ENCODE results near the gene ZNF567. TPM values are rescaled to one million over a fixed set of nuclear protein-coding genes. Genes with fewer than 3 reads are reported as not detected.
A peak's percentile ranks its signal among the peaks of the same experiment; 100 is the strongest.

ZNF567 gene
- polyA plus RNA-seq, 3 donors, result 0.84 to 1.7 (median 1.5) TPM

GRCh38 chr19:36686365-36687213 lies 823 bp upstream of the ZNF567 start:
- no peaks in the 10 kb centered on the region for H4K20me1 ChIP-seq (ENCODE audit: insufficient read depth, low read length)
- peaks cover 15 to 23% of the 10 kb centered on the region in 2 donors for H3K4me1 ChIP-seq (ENCODE audit: control insufficient read depth in 1 of 2, insufficient read depth in 2 of 2, low read length in 2 of 2)
- DNase-seq, result peak in 1 of 3 donors; percentile 1
- peak overlapping the region; percentile 71 for H3K9ac ChIP-seq (ENCODE audit: insufficient read depth, low read length, poor library complexity, severe bottlenecking)
- H3K27ac ChIP-seq (ENCODE audit: low read depth in 1 of 2, low read length in 2 of 2), result peak overlapping the region in 1 of 2 donors; percentile 77
- peaks cover 24% of the 10 kb centered on the region for H3K4me1 Mint-ChIP-seq
- peak overlapping the region; percentile 66 to 90 (median 83) for H3K27ac Mint-ChIP-seq
- peak overlapping the region; percentile 96 to 99 for H3K4me3 Mint-ChIP-seq
- WGBS (ENCODE audit: insufficient coverage), result 22% methylated on average over 15 of the region's 20 CpGs
- H3K4me3 ChIP-seq (replicated peaks in 1 of 3; ENCODE audit: low read depth in 2 of 3, low read length in 3 of 3), result peak overlapping the region; percentile 35 to 92 (median 63)
- TF ChIP-seq CTCF (IDR thresholded peaks at IDR 0.05), result no peak
- H3K36me3 Mint-ChIP-seq, result peaks cover 39 to 46% of the 10 kb centered on the region in 2 donors
- peaks cover 40 to 63% of the 10 kb centered on the region in 2 donors for H3K9me3 ChIP-seq (replicated peaks in 1 of 2; ENCODE audit: control insufficient read depth in 1 of 2, insufficient read depth in 1 of 2, low read length in 2 of 2)
- peak overlapping the region; percentile 90 for H2AFZ ChIP-seq (ENCODE audit: insufficient read depth, low read depth, low read length, poor library complexity, severe bottlenecking)
- H3K27me3 ChIP-seq (ENCODE audit: control insufficient read depth in 2 of 2, insufficient read depth in 2 of 2, low read length in 2 of 2), result no peaks in the 10 kb centered on the region
- intact Hi-C loops (cut with micrococcal nuclease), result loop anchor here (5.0 to 10.0 kb wide), 7 partner anchors 86 to 778 kb away; partner anchors contain the start of genes ZNF345 (in 2 of the 2), OVOL3 (in 1 of the 2), POLR2I (in 1 of the 2) and TBCB (in 1 of the 2)
- peaks cover 29 to 68% (median 59%) of the 10 kb centered on the region in 7 donors for H3K9me3 Mint-ChIP-seq
- H3K79me2 ChIP-seq (ENCODE audit: insufficient read depth, low read length), result peaks cover 13% of the 10 kb centered on the region
- H3K36me3 ChIP-seq (replicated peaks in 1 of 2; ENCODE audit: control insufficient read depth in 1 of 2, insufficient read depth in 2 of 2, low read length in 2 of 2), result peaks cover 11 to 41% of the 10 kb centered on the region in 2 donors
- H3K27me3 Mint-ChIP-seq (ENCODE audit: low read depth in 3 of 3), result peaks cover 0 to 1% (median 0%) of the 10 kb centered on the region in 3 donors
- peak overlapping the region; percentile 88 for H3K4me2 ChIP-seq (replicated peaks; ENCODE audit: extremely low read depth, low read length, poor library complexity, severe bottlenecking)

- Histone ChIP-seq H3K79me2 (ENCODE audit: insufficient read depth, low read length) (peaks cover 13% of the 10 kb centered on the region), H3K36me3 (replicated peaks in 1 of 2; ENCODE audit: control insufficient read depth in 1 of 2, insufficient read depth in 2 of 2, low read length in 2 of 2) (peaks cover 24 to 56% of the 10 kb centered on the region in 2 donors), H2AFZ (ENCODE audit: insufficient read depth, low read depth, low read length, poor library complexity, severe bottlenecking) (peak overlapping the region; percentile 90), H3K9me3 (replicated peaks in 1 of 2; ENCODE audit: control insufficient read depth in 1 of 2, insufficient read depth in 1 of 2, low read length in 2 of 2) (peaks cover 42 to 66% of the 10 kb centered on the region in 2 donors), H4K20me1 (ENCODE audit: insufficient read depth, low read length) (no peaks in the 10 kb centered on the region), H3K27ac (ENCODE audit: low read depth in 1 of 2, low read length in 2 of 2) (peak overlapping the region in 1 of 2 donors; percentile 77), H3K4me2 (replicated peaks; ENCODE audit: extremely low read depth, low read length, poor library complexity, severe bottlenecking) (peak overlapping the region; percentile 88), H3K4me1 (ENCODE audit: control insufficient read depth in 1 of 2, insufficient read depth in 2 of 2, low read length in 2 of 2) (peaks cover 15 to 23% of the 10 kb centered on the region in 2 donors), H3K4me3 (replicated peaks in 1 of 3; ENCODE audit: low read depth in 2 of 3, low read length in 3 of 3) (peak overlapping the region; percentile 35 to 92 (median 63)), H3K9ac (ENCODE audit: insufficient read depth, low read length, poor library complexity, severe bottlenecking) (peak overlapping the region; percentile 71), H3K27me3 (ENCODE audit: control insufficient read depth in 2 of 2, insufficient read depth in 2 of 2, low read length in 2 of 2) (no peaks in the 10 kb centered on the region)
- DNase-seq, result no peak
- intact Hi-C loops (cut with micrococcal nuclease), result loop anchor here (5.0 to 10.0 kb wide), 7 partner anchors 84 to 777 kb away; partner anchors contain the start of genes ZNF345 (in 2 of the 2), OVOL3 (in 1 of the 2), POLR2I (in 1 of the 2) and TBCB (in 1 of the 2)
- peaks cover 27 to 68% (median 52%) of the 10 kb centered on the region in 7 donors for H3K9me3 Mint-ChIP-seq
- peaks cover 45 to 56% of the 10 kb centered on the region in 2 donors for H3K36me3 Mint-ChIP-seq
- no peak for TF ChIP-seq CTCF (IDR thresholded peaks at IDR 0.05)
- peaks cover 24% of the 10 kb centered on the region for H3K4me1 Mint-ChIP-seq
- WGBS (ENCODE audit: insufficient coverage), result 15% methylated on average over 9 of the region's 9 CpGs
- peak overlapping the region in 4 of 7 donors; percentile 70 to 90 (median 86) for H3K27ac Mint-ChIP-seq
- H3K4me3 Mint-ChIP-seq, result peak overlapping the region; percentile 96 to 99
- peaks cover 0 to 1% (median 0%) of the 10 kb centered on the region in 3 donors for H3K27me3 Mint-ChIP-seq (ENCODE audit: low read depth in 3 of 3)
Measured at GRCh38 chr19:36688058-36688457, 646 bp downstream of the ZNF567 start.

Data from CD14-positive monocyte (primary cell).